Endothelial cell of umbilical vein (primary cell): ENCODE results near the gene KRTAP19-4.

Source experiments
- EZH2 ChIP-seq: IDR thresholded peaks from 2 replicates; pipeline ENCODE4 v1.6.1; 2012; ENCODE audit warnings: borderline replicate concordance, low read depth, mild to moderate bottlenecking, moderate library complexity, low read length, inconsistent platforms; ENCODE audit not compliant: severe bottlenecking
- FOS ChIP-seq: IDR thresholded peaks from 2 replicates; pipeline ENCODE4 v1.6.1; 2011; ENCODE audit warnings: mild to moderate bottlenecking, low read length, moderate library complexity, borderline replicate concordance; ENCODE audit not compliant: insufficient read depth
- POLR2A ChIP-seq: IDR thresholded peaks from 2 replicates; pipeline ENCODE4 v1.6.1; 2012; ENCODE audit warnings: low read depth, mild to moderate bottlenecking, control low read depth, low read length
- TF ChIP-seq, protein P1 (sequence below), 2 donors: IDR thresholded peaks; 1 replicate in 1 of 2; 2 replicates in 1 of 2; pipeline ENCODE4 v1.5.1; 2011; ENCODE audit warnings: low read length in 2 of 2, mild to moderate bottlenecking in 2 of 2, moderate library complexity in 2 of 2, control low read depth in 1 of 2, inconsistent platforms in 1 of 2, low read depth in 1 of 2; ENCODE audit not compliant: insufficient read depth in 1 of 2; ENCODE audit errors: extremely low read depth in 1 of 2

DNA sequence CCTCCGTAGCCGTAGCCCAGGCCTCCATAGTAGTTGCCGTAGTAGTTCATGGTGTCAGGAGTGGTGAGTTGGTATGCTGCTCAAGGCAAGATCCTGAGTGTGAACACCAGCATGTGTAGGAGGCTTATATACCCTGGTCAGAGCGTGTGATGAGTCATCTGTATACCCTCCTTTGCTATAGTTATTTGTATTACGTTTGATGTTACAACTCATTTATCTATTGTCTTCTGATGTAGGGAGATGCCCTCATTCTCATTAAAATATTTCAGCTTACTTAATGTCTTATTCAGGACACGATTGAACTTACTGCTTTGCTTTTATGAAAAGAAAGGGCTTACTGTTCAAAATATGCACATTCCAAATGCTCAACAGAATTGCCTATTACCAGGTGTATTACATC, 5.1 kb upstream of the KRTAP19-4 start, which contains the start of gene KRTAP19-5:
- TF ChIP-seq POLR2A, result no peak
- TF ChIP-seq, protein P1, sequence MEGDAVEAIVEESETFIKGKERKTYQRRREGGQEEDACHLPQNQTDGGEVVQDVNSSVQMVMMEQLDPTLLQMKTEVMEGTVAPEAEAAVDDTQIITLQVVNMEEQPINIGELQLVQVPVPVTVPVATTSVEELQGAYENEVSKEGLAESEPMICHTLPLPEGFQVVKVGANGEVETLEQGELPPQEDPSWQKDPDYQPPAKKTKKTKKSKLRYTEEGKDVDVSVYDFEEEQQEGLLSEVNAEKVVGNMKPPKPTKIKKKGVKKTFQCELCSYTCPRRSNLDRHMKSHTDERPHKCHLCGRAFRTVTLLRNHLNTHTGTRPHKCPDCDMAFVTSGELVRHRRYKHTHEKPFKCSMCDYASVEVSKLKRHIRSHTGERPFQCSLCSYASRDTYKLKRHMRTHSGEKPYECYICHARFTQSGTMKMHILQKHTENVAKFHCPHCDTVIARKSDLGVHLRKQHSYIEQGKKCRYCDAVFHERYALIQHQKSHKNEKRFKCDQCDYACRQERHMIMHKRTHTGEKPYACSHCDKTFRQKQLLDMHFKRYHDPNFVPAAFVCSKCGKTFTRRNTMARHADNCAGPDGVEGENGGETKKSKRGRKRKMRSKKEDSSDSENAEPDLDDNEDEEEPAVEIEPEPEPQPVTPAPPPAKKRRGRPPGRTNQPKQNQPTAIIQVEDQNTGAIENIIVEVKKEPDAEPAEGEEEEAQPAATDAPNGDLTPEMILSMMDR (IDR thresholded peaks at IDR 0.05; ENCODE audit: extremely low read depth in 1 of 2, insufficient read depth in 1 of 2, low read depth in 1 of 2, low read length in 2 of 2), result no peak
- no peak for TF ChIP-seq EZH2
- no peak for TF ChIP-seq FOS
